ENCODE data around the gene FAM20C.

DNA sequence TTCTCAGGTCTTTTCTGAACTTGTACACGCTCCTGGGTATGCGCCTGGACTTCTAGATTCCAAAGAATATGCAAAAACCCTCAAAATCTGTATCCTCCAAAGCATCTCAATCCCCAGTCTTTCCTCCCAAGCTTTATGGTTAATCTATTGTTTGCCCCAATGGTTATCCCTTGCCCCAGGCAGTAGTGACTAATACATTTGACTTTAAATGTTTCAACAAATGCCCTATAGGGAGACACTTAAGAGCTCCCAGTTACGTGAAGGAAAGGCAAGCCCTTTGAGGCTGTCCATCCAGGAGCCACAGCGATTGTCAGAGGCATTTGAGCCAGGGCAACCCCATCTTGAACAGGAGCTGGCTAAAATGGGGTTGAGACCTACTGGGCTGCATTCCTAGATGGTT lies 84.9 kb downstream of the FAM20C start:
- no peak for TF ChIP-seq POLR2A (IDR thresholded peaks at IDR 0.05)
- TF ChIP-seq, protein P1, sequence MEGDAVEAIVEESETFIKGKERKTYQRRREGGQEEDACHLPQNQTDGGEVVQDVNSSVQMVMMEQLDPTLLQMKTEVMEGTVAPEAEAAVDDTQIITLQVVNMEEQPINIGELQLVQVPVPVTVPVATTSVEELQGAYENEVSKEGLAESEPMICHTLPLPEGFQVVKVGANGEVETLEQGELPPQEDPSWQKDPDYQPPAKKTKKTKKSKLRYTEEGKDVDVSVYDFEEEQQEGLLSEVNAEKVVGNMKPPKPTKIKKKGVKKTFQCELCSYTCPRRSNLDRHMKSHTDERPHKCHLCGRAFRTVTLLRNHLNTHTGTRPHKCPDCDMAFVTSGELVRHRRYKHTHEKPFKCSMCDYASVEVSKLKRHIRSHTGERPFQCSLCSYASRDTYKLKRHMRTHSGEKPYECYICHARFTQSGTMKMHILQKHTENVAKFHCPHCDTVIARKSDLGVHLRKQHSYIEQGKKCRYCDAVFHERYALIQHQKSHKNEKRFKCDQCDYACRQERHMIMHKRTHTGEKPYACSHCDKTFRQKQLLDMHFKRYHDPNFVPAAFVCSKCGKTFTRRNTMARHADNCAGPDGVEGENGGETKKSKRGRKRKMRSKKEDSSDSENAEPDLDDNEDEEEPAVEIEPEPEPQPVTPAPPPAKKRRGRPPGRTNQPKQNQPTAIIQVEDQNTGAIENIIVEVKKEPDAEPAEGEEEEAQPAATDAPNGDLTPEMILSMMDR (IDR thresholded peaks at IDR 0.05) = no peak
